8988T (cell line): ENCODE data around the gene RBPMS2.
"Not testable (repeated sequence)": the region's sequence is repeated elsewhere in the genome, so short reads cannot be mapped to it uniquely, and the experiment has no call there.

Source experiments
- DNase-seq: peaks from one replicate; pipeline ENCODE4 v3.0.0; 2011

The RBPMS2 gene

DNA sequence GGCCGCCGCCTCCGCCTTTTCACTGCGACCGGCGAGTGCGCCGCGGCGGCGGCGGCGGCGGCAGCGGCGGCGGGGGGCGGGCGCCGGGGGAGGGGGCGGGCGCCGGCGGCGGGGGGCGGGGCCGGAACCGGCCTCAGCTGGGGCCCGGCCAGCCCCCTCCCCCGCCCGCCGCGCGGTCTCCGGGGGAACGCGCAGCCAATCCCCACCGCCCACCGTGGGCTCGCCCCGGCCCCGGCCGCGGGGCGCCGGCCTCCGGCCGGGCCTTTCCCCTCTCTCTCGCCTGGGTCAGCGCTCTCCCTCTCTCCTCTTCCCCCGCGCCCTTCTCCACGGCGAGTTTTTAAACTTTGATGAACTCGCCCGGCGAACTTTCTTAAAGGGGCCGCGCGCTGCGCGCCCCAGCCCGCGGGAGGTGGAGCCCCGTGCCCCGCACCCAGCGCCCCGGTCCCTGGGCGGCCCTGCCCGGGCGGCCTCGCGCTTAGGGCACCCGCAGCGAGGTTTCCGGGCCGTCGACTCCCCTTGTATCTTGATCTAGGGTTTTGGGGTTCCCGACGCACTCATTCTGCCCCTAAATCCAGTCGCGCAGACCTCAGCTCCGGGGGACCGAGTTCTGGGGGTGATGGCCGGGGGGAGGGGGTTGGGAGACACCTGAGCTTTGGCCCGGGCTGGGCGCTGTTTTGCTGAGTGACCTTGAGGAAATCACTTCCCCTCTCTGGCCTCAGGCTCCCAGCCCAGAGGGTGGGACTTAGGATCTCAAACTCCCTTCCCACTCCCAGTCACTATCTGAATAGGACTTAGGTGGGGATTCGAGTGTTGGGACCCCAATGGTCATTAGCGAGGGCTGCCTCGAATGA is at the start of gene RBPMS2:
RBPMS2 (minus strand) TSS at position 39 of the 851 bp plus-strand sequence. CDS start 270 bp downstream, outside the sequence.
- no peak for DNase-seq

DNA sequence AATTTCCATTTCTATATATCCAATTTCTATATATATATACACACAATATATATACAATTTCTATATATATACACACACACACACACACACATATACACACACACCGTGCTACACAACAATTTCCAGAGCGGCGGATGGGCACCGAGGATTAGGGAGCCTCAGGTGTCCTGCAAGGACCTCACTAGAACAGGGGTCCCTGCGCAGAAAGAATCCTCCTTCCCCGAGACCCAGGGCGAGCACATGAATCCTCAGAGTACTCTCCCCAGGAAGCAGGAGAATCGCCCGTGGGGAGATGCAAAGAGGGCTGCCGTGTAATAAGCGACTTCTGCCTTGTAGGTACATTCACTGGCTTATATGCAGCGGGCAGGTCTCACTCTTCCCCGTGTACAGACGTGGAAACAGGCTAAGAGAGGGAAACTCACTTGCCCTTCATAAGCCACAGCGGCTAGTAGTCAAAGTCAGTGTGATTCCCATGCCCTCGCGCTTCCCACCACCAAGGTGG is 49.6 kb upstream of the RBPMS2 start:
- no peak for DNase-seq

DNA sequence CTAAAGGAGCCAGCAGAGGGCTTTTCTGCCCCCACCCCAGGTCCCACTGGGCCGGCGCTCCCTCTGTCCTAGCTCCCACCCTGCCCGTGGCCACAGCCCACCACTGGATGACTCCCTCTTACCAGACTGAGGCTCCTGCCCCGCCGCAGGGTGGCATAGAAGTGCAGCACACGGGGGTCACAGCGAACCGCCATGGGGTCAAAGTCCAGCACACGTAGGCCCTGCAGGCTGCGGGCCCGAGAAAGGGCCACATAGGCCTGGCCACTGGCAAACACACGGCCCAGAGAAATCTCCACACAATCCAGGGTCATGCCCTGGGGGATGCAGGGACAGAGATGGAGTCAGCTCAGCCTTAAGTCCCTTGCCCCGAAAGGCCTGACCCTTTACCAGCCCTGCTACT is 41.1 kb upstream of the RBPMS2 start:
- no peak for DNase-seq

DNA sequence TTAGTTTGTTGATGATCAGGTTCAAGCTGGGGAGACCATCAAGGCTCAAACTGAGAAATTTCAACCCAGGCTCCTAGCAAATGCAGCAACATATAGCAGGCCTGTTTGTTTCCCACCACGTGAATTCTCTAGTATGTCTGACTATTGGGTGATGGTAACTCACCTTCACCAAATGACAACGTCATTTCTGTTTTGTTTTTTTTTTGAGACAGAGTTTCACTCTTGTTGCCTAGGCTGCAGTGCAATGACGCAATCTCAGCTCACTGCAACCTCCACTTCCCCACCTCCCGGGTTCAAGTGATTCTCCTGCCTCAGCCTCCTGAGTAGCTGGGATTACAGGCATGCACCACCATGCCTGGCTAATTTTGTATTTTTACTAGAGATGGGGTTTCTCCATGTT is 39.6 kb upstream of the RBPMS2 start:
- DNase-seq, result not testable (repeated sequence)

DNA sequence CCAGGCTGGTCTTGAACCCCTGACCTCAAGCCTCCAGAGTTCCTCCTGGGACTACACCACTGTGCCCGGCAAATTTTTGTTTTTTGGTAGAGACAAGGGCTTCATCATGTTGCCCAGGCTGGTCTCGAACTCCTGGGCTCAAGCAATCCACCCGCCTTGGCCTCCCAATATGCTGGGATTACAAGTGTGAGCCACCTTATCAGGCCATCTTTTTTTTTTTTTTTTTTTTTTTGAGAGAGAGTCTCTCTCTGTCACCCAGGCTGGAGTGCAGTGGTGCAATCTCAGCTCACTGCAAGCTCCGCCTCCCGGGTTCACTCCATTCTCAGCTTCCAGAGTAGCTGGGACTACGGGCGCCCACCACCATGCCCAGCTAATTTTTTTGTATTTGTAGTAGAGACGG is 38.9 kb upstream of the RBPMS2 start:
- DNase-seq, result not testable (repeated sequence)

DNA sequence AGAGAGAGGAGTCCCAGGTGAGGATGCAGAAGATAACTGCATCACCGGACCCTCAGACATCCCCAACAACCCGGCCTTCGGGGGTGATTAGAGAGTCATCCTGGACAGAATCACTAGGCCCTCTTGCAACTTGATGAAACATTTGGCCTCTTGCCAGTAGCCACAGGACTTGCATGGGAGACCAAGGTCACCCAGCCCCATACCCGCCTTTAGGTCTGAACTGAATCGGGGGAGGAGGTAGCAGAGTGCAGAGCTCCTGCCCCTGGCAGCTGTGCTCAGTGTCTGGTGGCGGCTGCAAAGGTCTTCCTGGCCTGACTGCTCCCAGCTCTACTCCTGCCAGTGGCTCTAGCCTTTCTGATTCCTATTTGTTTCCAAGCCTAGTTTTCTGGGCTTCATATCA is 37.7 kb upstream of the RBPMS2 start:
- no peak for DNase-seq

DNA sequence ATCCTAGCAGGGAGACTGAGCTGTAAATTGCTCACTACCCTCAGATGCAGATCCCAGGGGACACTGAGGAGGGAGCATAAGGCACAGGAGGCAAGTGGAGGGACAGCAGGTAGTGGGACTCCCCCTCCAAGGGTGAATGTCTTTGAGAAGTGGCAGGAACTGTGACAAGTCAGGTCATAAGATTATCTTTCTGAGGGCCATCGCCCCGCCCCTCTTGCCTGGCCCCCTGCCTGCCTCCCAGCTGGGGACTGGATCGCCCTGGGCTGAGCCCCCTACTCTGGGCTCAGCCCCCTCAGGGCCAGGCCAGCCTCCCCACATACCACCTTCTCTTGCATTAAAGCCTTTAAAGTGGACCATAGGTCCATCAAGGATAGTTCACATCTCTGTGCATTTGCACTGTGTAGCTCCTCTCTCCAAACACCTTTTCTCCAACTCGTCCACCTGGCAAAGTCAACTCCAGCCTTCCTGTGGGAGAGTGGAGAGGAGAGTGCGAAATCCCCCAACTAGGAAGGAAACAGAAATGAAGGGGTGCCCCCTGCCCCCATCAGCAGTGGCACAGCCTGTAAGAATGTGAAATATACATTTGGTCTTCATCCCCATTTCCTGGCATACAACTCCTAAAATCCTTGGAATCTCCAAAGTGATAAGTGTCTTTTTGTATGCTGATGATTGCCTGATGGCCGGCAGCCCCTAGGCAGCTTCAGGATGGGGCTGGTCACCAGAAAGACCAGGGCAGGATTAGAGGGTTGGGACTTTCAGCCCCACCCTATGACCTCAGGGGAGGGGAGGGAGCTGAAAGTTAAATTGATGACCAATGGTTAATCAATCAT is 35.3 kb upstream of the RBPMS2 start:
- no peak for DNase-seq

DNA sequence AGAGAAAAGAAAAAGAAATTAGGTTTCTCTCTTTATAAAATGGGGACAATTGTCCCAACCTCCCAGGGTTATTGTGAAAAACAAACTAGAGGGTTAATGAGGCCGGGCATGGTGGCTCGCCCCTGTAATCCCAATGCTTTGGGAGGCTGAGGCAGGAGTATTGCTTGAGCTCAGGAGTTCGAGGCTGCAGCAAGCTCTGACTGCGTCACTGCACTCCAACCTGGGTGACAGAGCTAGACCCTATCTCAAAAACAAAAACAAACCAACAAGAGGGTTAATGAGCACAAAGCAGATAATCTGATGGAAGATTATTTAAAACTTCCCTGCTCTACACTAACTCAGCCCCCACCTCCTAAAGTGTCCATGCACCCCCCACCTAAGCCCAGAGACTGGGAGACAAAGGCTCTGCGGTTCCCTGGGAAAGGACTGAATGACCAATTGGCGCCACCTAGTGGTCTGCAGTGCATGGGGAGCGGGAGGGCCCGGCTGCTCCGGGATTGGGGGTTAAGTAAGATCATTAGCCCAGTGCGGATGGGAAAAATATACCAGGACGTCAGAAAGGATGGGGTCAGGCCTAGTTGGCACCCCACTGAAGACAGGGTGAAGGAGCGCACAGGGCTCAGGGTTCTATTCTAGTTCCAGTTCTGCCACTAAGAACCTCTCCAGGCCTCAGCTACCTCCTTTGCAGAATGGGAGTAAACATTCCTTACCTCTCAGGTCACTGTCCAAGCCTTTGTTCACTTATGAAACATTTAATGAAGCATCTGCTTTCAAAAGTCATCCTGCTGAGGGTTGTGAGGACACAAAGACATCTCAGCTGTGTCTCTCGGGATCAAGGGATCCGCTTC is 34.5 kb upstream of the RBPMS2 start:
- peak; percentile 79 for DNase-seq

DNA sequence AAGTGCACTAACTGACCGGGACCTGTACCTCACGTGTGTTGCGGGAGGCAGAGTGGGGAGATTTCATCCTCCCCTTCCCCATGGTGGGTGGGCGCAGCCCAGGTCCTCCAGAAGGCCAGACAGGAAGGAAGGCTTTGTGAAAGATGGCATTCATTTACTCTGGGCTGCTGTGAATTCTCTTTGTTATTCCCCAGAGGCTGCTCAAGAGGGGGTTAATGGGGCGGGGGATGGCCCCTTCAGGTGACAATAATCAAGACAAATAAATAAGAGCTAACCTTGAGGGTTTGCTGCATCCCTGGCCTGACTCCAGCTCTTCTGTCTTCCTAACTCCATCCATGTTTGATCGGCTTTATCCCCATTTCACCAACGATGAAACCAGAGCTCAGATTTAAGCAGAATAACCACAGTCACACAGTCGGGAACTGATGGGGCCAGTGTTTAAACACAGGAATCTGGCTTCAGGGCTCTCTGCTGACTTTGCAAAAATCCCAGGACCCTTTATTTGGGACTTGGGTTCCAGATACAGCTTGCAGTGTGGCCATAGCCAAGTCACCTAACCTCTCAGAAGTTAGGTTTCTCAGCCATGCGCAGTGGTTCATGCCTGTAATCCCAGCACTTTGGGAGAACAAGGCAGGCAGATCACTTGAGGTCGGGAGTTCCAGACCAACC is 33.5 kb upstream of the RBPMS2 start:
- no peak for DNase-seq

DNA sequence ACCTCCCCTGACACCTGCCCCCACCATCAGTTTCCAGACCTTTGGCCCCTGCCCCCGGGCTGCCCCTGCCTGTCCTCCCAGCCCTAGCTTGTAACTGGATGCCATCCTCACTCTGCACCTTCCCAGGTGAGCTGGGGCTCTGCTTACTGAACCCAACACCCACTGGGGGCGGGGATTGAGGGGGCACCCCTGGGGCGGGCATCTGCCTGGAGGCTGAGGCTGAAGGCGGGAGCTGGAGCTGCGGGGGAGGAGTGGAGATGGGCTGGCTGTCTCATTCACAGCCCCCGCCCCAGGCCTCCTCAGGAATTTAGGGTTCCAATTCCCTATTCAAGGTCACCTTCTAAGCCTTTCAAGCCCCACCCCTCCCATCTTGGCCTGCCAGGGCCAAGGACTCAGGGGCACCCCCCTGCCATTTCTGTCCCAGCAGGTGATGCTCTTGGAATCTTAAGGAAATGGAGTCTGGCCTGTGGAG is 32.4 kb upstream of the RBPMS2 start:
- no peak for DNase-seq

DNA sequence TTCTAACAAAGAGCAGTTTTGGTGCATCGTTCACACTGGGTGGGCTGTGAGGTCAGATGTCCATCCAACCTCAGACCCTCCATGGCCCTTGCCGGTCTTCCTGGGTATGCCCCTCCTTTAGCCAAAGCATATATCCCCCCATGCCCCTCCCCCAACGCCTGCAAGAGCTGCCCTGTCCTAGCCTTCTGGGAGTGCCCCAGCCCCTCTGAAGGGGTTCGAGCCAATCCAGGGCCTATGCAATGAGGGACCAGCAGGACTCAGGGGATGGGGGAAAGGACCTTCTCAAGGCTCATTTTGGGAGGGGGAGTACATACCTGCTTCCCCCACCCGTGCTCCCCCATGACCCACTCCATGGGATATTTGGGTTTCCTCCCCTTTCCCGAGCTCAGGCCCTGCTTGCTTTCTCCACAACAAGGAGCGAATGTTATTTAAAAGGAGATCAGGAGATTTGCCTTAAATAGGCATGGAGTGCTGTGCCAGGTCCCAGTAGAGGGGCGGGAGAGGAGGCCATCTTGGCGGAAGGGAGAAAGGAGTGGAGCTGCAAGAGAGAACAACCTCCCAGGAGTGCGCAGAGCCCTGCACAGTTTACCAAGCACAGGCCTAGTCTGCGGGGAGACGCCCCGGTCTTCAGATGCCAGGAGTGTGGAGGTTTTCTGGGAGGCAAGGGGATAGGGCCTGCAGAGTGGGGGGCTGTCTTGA is 31.8 kb upstream of the RBPMS2 start:
- DNase-seq, result no peak

DNA sequence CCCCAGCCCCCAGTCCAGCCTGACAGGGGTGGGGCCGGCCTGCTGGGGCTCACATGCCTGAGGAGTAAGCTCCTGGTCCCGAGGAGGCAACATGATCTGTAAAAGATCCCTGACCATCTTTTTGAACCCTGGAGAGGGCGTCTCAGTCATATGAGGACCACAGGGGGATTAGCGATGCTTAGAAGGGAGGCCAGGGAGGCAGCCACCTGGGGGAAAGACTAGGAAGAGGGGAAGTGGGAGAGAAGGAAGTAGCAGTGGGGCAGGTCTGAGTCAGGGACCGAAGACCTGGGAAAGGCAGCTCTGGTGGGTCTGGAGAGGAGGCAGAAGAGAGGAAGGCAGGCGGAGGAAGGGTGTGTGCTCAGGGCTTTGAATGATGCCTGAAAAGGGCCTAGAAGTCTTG is 31.1 kb upstream of the RBPMS2 start:
- no peak for DNase-seq

DNA sequence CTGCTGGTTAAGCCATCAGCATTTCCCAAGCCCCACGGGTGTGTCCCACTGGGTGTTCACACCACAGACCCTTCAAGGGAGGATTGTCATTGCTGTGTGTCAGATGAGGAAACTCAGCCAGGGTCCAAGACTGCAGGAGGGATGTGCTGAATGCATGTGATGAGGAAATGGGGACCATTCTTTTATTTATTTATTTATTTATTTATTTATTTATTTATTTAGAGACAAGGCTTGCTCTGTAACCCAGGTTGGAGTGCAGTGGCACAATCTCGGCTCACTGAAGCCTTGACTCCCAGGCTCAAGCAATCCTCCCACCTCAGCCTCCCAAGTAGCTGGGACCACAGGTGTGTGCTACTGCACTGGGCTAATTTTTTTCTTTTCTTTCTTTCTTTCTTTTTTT is 29.2 kb upstream of the RBPMS2 start:
- no peak for DNase-seq

DNA sequence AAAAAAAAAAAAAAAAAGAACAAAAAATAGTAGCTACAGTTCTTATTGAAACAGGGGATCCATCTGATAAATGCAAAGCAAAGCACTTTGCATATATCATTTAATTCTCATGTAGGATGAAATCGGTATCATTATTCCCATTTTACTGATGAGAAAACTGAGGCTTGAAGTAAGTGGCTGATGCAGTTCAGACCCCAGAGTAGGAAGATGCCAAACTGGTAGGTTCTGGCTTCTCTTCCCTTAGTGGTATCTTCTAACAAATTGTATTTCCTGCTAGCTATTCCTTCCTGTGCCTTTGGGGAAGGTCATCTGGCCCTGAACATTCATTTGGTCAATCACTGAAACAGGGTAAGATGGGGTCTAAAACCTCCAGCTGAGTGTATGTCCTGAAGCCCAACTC is 28.1 kb upstream of the RBPMS2 start:
- no peak for DNase-seq

DNA sequence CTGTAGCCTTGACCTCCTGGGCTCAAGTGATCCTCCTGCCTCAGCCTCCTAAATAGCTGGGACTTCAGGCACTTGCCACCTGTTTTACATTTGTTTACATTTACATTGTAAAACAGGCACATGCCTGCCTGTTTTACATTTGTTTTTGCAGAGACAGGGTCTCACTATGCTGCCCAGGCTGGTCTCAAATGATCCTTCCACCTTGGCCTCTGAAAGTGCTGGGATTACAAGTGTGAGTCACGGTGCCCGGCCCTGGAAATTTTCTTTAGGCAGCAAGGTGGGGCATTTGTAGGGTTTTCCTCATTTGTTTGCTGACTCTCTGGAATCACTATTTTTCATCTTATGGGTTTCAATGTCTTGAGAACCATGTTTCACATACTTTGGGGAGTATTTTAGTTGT is 25.1 kb upstream of the RBPMS2 start:
- DNase-seq, result no peak

DNA sequence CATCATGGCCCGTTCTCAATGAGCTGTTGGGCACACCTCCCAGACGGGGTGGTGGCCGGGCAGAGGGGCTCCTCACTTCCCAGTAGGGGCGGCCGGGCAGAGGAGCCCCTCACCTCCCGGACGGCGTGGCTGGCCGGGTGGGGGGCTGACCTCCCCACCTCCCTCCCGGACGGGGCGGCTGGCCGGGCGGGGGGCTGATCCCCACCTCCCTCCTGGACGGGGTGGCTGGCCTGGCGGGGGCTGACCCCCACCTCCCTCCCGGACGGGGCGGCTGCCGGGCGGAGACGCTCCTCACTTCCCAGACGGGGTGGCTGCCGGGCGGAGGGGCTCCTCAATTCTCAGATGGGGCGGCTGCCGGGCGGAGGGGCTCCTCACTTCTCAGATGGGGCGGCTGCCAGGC is 23.5 kb upstream of the RBPMS2 start:
- DNase-seq, result not testable (repeated sequence)

DNA sequence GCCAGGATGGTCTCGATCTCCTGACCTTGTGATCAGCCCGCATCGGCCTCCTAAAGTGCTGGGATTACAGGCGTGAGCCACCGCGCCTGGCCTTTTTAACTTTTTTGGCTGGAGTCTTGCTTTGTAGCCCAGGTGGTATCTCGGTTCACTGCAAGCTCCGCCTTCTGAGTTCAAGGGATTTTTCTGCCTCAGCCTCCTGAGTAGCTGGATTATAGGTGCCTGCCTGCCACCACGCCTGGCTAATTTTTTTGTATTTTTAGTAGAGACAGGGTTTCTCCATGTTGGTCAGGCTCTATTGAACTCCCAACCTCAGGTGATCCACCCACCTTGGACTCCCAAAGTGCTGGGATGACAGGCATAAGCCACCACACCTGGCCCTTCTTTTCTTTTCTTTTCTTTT is 20.5 kb upstream of the RBPMS2 start:
- not testable (repeated sequence) for DNase-seq

DNA sequence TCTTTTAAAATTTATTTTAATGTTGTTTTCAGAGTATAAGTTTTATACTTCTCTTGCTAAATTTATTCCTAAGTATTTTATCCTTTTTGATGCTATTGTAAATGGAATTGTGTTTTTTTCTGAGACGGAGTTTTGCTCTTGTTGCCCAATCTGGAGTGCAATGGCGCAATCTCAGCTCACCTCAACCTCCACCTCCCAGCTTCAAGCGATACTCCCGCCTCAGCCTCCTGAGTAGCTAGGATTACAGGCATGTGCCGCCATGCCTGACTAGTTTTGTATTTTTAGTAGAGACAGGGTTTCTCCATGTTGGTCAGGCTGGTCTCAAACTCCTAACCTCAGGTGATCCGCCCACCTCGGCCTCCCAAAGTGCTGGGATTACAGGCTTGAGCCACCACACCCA is 19.9 kb upstream of the RBPMS2 start:
- not testable (repeated sequence) for DNase-seq

DNA sequence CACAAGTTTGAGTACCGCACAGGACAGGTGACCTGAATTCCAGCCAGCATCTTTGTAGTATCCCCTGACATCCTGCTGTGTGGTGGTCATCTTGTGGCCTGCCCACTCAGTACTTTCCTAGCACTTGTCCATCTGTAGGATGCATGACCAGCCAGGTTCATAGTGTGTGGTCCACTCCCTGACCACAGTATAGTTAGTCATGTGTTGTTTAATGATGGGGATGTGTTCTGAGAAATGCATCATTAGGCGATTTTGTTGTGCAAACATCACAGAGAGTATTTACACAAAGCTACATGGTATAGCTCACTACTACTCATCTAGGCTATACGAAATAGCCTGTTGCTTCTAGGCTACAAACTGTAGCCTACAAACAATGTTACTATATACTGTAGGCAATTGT is 16.9 kb upstream of the RBPMS2 start:
- DNase-seq, result no peak

DNA sequence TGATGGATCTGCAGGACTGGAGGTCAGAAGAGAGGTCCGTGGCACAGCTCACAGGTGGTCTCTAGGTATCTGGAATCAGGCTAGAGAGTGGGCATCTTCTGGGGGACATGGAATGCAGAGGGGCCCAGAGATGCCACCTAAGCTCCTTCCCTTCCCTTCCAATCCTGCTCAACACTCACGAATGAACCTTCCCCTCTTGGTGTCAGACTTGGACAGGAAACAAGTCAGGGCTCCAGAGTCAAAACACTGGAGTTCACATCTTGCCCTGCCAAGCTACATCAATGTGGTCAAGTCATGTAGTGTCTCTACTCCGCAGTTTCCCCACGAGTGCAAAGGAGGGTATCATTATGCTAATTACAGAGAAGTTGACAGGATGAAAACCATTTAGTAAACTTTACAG is 16.0 kb upstream of the RBPMS2 start:
- DNase-seq, result no peak

DNA sequence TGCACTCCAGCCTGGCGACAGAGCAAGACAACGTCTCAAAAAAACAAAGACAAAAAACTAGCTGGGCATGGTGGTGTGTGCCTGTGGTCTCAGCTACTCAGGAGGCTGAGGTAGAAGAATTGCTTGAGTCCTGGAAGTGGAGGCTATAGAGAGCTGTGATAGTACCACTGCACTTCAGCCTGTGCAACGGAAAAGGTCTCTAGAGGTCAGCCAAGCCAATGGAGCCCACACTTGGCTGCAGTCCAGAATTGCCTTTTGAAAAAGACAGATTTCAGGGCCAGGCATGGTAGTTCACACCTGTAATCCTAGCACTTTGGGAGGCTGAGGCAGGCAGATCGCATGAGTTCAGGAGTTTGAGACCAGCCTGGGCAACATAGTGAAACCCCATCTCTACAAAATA is 8.4 kb upstream of the RBPMS2 start:
- no peak for DNase-seq

DNA sequence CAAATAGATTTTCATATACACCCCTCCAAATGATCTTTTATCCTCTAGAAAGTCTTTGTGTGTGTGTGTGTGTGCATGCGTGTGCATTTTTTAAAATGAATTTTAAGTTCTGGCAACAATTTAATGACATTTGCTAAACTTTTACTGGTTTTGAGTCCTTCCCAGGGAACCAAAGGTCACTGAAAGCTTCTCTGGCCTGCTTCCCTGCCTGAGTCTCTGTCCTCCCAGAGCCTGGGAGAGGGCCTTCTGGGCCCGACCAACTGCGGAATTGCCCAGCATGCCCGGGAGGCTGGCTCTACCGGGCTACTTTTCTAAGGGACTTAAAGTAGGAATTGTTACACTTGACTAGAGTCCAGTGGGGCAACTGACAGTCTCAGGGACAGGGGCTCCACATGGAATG is 7.4 kb upstream of the RBPMS2 start:
- DNase-seq, result no peak
